HG03196 (cell line): ENCODE data around the gene PRR29.
"Not testable (repeated sequence)": the region's sequence is repeated elsewhere in the genome, so short reads cannot be mapped to it uniquely, and the experiment has no call there.

Source experiments
- ATAC-seq: cut with Tn5 transposase; IDR thresholded peaks from one replicate; pipeline ENCODE4 v1.9.1; 2021; ENCODE audit not compliant: unreplicated experiment

The PRR29 gene

DNA sequence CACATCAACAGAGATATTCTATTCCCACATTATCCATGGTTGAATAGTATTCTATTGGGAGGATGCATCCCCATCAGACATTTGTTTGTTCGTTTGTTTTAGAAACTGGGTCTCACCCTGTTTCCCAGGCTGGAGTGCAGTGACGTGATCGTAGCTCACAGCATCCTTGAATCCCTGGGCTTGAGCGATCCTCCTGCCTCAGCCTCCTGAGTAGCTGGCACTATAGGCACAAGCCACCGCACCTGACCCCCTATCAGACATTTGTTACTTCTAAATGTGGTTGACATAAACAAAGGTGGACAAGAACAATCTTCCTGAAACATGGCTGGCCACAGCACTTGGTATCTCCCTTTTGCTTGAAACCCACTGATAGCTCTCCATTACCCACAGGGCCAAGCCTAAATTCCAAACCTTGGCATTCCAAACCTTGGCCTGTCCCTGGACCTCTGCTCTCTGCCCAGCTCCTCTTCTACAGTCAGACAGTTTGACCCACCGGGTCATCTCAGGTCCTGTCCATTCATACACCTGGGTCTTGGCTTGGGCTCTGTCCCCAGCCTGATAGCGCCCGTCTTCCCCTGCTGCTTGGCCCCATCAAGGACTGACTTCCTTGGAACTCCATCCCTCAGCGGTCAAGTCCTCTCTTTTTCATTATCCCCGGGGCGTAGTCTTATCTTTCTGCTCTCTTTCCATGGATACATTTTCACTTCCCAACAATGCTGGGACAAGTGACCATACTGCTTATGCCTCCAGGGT is 1.5 kb upstream of the PRR29 start:
- ATAC-seq: no peak

GRCh38 chr17:63997341-63998048 is 656 bp upstream of the PRR29 start:
- no peak for ATAC-seq

DNA sequence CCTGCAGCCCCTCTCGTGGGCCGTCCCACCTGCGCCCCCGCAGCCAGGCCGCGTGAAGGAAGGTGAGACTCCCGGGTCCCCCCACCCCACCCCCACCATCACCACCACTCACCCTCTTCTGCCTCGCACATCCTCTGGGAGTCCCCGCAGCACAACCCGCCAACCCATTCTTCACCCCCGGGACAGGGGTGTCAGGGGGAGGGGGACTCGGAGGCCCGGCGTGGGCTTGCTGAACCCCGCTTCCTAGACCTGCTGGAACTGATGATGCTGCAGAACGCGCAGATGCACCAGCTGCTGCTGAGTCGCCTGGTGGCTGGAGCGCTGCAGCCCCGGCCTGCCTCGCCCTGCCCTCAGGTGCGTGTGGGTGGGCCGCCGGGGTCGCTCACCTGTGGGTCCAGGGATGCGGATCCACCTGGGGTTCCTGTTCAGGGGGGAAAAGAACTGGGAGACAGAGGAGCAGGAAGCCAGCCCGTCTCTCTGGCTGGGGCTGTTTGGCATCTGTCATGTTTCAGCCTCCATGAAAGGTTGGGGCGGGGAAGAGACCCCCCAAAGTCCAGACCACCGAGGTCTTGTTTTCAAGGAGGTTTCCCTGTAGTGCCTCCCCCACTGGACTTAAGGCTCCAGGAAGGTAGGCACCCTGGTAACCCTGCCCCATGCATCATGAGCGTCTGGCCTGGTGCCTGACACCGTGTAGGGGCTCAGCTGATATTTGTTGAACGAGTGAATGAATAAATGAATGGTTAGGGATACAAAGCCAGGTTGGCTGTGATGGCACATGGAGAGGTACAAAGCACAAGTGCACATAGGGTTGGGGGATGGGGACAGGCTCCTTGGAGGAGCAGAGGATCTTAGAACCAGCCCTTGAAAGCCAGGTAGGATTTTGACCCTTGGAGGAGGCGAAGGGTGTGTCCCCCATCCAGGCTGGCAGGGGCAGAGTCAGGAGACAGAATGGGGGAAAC is 849 bp downstream of the PRR29 start:
- no peak for ATAC-seq

- ATAC-seq: no peak
Observed at GRCh38 chr17:63999680-64000531, 1.8 kb downstream of the PRR29 start.

- no peak for ATAC-seq
Observed at GRCh38 chr17:64001091-64001579, 3.0 kb downstream of the PRR29 start.

GRCh38 chr17:64001763-64002529 is 3.8 kb downstream of the PRR29 start:
- no peak for ATAC-seq

DNA sequence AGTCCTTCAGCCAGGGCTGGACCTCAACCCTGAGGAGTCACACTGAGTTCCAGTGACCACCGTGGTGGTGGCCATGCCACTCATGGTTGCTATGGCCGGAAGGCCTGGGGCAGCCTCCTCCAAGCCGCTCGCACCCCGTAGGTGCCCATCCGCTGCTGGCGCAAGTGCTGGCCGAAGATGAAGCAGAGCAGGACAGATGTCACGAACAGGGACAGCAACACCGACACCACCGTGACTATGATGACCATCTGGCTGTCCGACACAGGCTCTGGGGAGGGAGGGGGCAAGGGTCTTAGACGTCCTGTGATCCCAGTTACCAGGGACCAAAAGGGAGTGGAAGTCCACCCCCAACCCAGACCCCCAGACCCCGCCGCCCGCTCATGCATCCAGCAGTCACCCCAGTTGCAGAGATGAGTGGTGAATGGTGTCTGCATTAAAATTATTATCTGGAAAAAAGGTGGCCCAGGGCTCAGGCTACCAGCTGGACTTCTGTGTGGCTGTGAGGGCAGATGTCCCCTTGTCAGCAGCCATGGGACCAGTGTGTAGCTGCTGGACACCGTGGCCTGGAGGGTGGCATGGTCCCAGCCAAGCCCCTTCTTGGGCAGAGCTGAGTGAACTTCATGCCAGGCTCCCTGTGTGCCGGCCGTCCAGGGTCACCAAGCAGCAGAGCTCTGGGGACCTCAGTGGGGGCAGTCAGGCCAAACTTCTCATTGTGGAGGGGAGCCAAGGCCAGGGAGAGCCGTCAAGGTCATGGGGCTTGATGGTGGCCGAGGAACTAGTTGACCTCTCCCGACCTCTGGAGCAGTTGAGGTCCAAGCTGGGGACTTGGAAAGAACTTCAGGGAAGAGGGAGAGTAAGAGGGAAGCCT is 4.7 kb downstream of the PRR29 start:
- ATAC-seq: no peak

GRCh38 chr17:64003526-64004121 is 5.5 kb downstream of the PRR29 start:
- ATAC-seq: no peak

DNA sequence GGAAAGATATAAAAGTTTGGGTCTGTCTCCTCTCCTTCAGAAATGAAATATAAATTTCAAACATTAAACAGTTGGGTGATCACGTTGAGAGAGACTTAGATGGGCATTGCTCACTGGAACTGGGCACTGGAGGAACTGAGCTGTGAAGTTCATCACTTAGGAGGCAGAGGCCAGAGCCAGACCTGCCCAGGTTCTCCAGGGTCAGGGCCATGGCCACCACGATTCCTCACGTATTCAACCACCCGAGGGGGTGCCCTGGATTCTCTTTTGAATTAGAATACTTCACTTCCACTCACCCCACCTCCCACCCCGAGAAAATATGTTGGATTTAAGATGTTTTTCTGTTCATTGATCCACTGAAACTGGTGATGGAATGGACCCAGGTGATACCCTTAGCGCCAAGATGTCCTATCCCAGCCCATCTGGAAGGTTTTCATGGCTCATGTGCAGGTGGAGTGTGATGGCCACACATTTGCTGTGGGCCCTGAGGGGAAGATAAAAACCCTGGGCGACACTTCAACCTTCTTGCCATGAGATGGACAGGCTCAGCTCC is 6.1 kb downstream of the PRR29 start:
- ATAC-seq: no peak

- ATAC-seq: no peak
Observed at GRCh38 chr17:64004903-64005733, 7.0 kb downstream of the PRR29 start.

- no peak for ATAC-seq
Observed at GRCh38 chr17:64005734-64006167, 7.6 kb downstream of the PRR29 start.

- ATAC-seq: no peak
Observed at GRCh38 chr17:64006361-64007088, 8.4 kb downstream of the PRR29 start.

GRCh38 chr17:64007089-64007837 is 9.1 kb downstream of the PRR29 start:
- not testable (repeated sequence) for ATAC-seq

DNA sequence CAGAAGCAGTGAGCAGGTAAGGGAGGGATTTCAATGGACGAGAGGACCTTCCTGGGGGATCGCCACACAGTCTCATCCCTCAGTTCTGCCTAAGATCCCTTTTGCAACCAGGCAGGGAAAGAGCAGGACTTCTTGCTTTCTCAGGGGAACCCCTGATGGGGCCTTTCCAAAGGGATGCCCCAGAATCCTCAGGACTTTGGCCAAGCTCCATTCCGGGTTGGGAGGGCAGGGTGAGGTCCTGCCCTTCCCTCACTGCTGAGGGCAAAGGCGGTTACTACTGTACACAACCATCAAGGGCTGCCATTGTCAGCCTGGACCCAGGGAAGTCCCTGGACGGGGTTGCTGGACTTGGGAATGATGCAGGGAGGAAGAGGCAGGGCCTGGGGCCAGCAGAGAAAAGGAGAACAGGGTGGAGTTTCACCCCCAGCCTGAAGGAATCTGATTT is 9.7 kb downstream of the PRR29 start:
- no peak for ATAC-seq

GRCh38 chr17:64008346-64008745 is 10.2 kb downstream of the PRR29 start:
- no peak for ATAC-seq

DNA sequence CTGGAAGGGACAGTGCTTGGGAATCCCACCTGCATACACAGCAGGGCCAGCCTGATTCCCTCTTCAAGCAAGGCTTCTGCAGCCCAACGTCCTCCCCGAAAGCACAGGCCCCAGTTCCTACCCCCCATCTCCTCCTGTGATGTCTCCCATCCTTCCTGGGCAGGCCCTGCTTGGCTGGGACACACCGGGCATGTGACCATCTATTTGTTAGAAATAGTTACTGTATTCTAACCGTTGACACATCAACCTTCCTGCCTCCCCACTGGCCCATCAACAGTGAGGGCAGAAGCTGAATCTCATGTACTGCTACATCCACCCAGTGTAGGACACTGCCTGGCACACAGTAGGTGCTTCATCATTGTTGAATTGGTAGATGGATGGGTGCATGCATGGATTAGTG is 10.7 kb downstream of the PRR29 start:
- no peak for ATAC-seq
